ENCODE measurements around the gene OLFM4.
"Not testable (repeated sequence)": the region's sequence is repeated elsewhere in the genome, so short reads cannot be mapped to it uniquely, and the experiment has no call there.

Gene OLFM4, protein sequence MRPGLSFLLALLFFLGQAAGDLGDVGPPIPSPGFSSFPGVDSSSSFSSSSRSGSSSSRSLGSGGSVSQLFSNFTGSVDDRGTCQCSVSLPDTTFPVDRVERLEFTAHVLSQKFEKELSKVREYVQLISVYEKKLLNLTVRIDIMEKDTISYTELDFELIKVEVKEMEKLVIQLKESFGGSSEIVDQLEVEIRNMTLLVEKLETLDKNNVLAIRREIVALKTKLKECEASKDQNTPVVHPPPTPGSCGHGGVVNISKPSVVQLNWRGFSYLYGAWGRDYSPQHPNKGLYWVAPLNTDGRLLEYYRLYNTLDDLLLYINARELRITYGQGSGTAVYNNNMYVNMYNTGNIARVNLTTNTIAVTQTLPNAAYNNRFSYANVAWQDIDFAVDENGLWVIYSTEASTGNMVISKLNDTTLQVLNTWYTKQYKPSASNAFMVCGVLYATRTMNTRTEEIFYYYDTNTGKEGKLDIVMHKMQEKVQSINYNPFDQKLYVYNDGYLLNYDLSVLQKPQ

DNA sequence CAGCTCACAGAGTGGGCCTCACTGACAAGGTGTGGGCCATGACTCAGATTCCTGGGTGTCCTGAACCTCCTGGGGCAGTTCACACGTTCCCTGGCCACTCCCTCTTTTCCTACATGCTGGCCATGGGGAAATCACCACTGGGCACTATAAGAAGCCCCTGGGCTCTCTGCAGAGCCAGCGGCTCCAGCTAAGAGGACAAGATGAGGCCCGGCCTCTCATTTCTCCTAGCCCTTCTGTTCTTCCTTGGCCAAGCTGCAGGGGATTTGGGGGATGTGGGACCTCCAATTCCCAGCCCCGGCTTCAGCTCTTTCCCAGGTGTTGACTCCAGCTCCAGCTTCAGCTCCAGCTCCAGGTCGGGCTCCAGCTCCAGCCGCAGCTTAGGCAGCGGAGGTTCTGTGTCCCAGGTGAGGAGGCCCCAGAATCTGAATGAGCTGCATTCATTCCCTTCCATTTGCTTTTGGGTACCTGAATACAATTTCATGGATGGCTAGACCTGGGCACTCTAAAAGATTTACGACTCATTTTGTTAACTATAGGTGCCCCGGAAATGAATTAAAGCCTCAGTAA is at the start of gene OLFM4:
TSS of gene OLFM4 (plus strand) at position 177 of the 567 bp plus-strand sequence. CDS start at position 201, 24 bp downstream.
- DNase-seq (ENCODE audit: low spot score): no peak

DNA sequence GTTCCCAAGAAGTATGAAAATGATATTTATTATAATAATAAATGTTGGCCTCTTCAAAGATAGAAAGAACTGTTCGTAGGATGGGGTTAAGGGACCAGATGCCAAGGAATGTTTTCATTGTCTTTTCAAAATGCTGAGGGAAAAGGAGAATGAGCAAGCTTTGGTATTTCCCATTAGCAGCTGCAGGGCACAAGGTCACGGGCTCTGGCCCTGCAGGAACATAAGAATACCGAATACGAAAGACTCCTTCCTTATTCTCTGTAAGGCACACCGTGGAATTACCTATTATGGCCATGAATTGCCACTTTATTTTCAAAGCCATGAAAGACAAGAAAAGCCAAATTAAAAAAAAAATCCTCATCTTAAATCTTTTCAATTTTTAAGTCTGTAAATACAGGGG is 49.6 kb upstream of the OLFM4 start:
- no peak for DNase-seq (ENCODE audit: low spot score)

DNA sequence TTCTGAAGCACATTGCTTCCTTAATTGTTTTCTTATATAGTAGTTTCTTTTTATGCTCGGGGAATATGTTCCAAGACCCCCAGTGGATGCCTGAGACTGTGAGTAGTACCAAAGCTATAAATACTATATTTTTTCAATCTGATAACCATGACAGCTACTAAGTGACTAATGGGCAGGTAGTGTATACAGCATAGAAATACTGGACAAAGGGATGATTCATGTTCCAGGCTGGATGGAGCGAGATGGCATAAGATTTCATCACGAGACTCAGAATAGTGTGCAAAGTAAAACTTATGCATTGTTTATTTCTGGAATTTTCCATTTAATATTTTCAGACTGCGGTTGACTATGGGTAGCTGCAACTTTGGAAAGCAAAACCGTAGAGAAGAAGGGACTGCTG is 47.9 kb upstream of the OLFM4 start:
- peak; percentile 26 for DNase-seq (ENCODE audit: low spot score)

GRCh38 chr13:52983836-52984235 is 44.8 kb upstream of the OLFM4 start:
- DNase-seq (ENCODE audit: low spot score): no peak

- DNase-seq (ENCODE audit: low spot score): no peak
These were observed 43.7 kb upstream of the OLFM4 start for GRCh38 chr13:52984881-52985363.

DNA sequence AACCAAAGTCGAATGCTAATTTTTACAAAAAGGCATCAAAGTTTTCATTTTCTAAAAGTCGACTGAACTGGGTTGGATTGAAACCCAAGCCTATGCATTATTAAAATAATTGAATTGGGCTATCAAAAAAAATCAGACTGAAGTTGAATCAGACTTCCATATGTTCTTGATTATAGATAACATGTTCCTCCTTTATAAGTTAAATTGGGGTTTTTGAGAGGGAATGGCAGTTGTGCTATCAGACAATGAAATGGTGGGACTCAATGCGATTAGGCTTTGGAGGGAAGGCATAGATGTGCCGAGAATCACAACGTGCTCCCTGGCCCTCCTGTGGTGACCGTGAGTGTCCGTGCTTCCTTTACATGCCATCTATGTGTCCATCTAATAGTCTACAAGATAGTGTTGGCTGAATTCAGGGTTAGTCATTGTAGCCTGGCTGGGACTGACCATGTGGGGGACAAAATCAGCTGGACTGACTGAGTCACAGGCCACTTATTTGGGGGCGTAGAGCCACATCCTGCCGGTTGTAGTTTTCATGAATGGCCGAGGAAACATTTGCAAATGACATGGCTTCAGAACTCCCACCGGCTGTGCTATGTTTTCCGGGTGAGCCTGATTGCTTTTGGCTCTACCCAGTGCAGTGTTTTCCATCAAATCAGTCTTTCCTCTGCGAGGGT is 37.1 kb upstream of the OLFM4 start:
- no peak for DNase-seq (ENCODE audit: low spot score)

GRCh38 chr13:52992110-52992509 is 36.5 kb upstream of the OLFM4 start:
- DNase-seq (ENCODE audit: low spot score): no peak

DNA sequence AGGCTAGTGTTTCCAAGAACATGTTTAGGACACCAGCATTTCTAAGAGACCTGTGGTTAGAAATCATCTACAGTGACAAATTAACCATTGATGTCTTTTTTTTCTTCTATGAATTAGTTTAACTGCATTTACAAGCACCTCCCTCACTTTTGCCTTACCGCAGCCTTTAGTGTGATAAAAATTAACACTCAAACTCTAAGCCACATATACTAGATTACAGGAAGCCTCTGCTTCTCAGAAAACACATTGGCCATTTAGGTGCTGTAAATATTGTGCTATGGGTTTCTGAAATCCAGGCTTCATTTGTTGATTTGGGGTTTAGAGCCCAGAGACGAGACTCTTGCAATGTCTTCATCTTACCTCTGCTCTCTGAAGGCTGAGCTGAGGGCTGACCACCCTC is 34.6 kb upstream of the OLFM4 start:
- DNase-seq (ENCODE audit: low spot score): no peak

DNA sequence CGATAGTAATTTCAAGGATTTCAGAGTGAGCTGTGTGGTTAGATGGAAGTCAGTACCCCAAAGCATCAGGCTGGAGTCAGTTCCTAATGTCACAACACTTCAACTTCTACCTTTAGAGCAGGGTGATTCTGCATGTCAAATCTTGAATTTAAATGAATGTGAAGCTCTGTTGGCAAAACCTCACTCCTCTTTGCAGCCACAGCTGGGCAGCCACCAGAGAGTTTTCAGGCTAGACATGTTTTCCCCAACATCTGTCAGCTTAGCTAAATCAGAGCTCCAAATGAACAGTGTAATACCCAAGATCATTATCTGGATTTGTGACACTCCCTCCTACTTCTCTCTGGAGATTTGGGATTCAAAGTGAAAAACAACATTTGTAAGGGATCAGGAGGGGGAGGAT is 33.7 kb upstream of the OLFM4 start:
- no peak for DNase-seq (ENCODE audit: low spot score)

- DNase-seq (ENCODE audit: low spot score): no peak
These were observed 32.7 kb upstream of the OLFM4 start for GRCh38 chr13:52995946-52996345.

GRCh38 chr13:52997951-52998876 is 30.4 kb upstream of the OLFM4 start:
- no peak for DNase-seq (ENCODE audit: low spot score)

DNA sequence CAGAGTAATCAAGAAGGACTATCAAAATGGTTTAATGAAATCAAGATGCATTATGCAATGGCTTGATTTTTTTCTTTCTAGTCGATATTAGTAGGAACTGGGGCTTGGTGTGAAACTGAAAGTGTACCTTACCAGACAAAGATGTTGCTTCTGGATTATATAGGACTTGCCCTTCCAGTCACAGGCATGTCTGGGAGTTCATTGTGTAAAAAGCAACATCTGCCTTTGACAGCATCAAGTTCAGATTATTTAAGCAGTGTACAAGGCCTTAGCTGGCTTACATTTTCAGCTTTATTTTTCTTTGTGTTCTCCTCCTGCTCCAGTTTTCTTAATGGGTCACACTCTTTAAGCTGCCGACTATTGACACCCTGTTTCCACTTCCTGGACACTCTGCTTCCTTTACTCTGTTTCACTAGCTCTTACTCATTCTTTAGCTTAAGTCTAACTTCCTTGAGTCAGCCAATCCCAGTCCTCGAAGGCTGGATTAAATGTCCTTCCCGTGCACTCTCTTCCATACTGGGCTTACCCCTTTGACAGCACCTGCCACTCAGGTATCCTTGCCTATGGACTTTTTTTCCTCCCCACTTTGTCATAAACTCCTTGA is 29.4 kb upstream of the OLFM4 start:
- DNase-seq (ENCODE audit: low spot score): no peak

GRCh38 chr13:53001444-53002225 is 27.0 kb upstream of the OLFM4 start:
- DNase-seq (ENCODE audit: low spot score): no peak

DNA sequence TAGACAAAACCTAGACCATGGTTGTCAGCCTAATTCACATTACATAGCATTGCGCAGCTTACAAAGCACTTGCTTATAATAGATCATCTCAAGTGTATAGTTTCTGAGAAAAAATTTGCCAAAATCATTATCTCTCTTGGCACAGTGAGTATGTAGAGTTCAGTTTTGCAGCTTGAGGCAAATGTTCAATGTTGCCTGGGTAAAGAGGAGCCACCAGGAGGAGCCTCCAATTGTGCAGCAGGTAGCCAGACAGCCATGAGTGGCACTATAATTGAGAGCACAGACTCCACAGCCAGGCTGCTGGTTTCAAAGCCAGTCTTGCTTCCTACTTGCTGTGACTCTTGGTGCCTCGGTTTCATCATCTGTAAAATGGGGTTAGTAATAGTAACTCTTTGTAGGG is 24.0 kb upstream of the OLFM4 start:
- DNase-seq (ENCODE audit: low spot score): no peak

- no peak for DNase-seq (ENCODE audit: low spot score)
These were observed 23.0 kb upstream of the OLFM4 start for GRCh38 chr13:53005626-53006025.

- no peak for DNase-seq (ENCODE audit: low spot score)
These were observed 20.7 kb upstream of the OLFM4 start for GRCh38 chr13:53007872-53008271.

- peak; percentile 82 for DNase-seq (ENCODE audit: low spot score)
These were observed 18.1 kb upstream of the OLFM4 start for GRCh38 chr13:53010374-53011105.

DNA sequence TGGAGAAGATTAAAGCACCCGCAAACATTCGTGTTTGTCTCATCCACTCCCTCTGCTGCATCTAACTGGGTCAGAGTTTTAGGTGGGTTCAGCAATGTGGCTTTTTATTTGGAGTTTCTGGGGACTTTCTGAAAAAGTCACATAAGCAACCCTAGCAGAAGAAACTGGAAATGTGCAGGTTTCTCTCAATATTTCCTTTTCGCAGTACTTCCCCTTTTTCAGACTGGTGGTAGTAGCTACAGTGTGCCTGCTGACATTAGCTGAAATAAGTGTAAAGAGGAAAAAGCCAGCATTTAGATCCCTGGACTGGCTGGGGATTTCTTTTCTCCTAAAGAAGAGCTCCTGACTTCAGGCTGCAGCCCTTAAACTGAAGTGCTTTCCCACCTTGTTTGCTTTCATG is 15.9 kb upstream of the OLFM4 start:
- no peak for DNase-seq (ENCODE audit: low spot score)

- DNase-seq (ENCODE audit: low spot score): no peak
These were observed 15.5 kb upstream of the OLFM4 start for GRCh38 chr13:53013113-53013512.

GRCh38 chr13:53014018-53014417 is 14.6 kb upstream of the OLFM4 start:
- DNase-seq (ENCODE audit: low spot score): not testable (repeated sequence)
